ENCODE results near the gene WSCD1.

DNA sequence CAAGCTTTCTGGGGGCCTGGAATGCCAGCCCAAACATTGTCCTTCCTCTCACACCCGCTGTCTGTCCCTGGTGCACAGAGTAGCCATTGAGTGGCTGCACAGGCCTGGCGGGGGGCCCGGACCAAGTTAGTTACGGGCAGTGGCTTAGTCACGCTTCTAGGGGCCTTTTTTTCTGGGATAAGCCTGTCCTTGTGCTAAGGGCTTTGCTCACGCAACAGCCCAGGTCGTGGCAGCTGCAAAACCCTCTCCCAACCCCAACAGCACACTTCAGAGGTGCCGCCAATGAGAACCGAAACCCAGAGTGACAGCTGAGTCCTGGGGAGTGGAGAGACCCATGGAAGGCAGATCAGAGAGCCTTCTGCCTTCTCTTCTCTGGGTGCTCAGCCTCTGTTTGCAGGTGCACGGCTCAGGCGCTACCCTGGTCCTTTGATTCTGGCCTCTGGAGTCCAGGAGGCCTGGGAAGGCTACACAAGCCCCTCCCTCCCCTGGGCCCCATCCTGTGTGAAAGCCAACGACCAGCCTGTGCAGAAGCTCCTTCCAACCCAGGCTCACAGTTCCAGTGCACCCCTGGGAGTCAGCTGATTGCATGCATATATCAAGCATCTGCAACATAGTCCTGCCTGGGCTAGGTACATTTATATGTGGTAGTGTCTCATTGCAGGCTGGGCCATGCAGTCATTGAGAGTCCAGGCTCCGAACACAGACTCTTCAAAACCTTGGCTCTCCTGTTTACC lies 9.1 kb downstream of the WSCD1 start:
- TF ChIP-seq POLR2AphosphoS5 (IDR thresholded peaks at IDR 0.05; ENCODE audit: low read depth, low read length), result no peak
- TF ChIP-seq, protein P1, sequence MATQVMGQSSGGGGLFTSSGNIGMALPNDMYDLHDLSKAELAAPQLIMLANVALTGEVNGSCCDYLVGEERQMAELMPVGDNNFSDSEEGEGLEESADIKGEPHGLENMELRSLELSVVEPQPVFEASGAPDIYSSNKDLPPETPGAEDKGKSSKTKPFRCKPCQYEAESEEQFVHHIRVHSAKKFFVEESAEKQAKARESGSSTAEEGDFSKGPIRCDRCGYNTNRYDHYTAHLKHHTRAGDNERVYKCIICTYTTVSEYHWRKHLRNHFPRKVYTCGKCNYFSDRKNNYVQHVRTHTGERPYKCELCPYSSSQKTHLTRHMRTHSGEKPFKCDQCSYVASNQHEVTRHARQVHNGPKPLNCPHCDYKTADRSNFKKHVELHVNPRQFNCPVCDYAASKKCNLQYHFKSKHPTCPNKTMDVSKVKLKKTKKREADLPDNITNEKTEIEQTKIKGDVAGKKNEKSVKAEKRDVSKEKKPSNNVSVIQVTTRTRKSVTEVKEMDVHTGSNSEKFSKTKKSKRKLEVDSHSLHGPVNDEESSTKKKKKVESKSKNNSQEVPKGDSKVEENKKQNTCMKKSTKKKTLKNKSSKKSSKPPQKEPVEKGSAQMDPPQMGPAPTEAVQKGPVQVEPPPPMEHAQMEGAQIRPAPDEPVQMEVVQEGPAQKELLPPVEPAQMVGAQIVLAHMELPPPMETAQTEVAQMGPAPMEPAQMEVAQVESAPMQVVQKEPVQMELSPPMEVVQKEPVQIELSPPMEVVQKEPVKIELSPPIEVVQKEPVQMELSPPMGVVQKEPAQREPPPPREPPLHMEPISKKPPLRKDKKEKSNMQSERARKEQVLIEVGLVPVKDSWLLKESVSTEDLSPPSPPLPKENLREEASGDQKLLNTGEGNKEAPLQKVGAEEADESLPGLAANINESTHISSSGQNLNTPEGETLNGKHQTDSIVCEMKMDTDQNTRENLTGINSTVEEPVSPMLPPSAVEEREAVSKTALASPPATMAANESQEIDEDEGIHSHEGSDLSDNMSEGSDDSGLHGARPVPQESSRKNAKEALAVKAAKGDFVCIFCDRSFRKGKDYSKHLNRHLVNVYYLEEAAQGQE (IDR thresholded peaks at IDR 0.05; ENCODE audit: insufficient read depth in 1 of 2, low read depth in 2 of 2, low read length in 2 of 2), result no peak
- TF ChIP-seq TAF1 (IDR thresholded peaks at IDR 0.05; ENCODE audit: borderline replicate concordance, insufficient read depth, low read length), result no peak
- TF ChIP-seq SIN3A (IDR thresholded peaks at IDR 0.05; ENCODE audit: borderline replicate concordance, insufficient read depth, low read length), result no peak
- TF ChIP-seq FOXP2 (optimal IDR thresholded peaks at IDR 0.05; ENCODE audit: borderline replicate concordance, extremely low read depth, extremely low read length, insufficient read depth), result no peak
